K562 (cell line): Measurements from ENCODE around the gene CYP26A1. TPM values are rescaled to one million over a fixed set of nuclear protein-coding genes. Genes with fewer than 3 reads are reported as not detected.
A peak's percentile ranks its signal among the peaks of the same experiment; 100 is the strongest.

Source experiments
- CEBPG ChIP-seq, 3 experiments: fragments of 200-800 bp in 1 of 3; sonication (Bioruptor generic) in 1 of 3; sonication (generic) in 1 of 3; formaldehyde crosslinking in 1 of 3; IDR thresholded peaks in 2 of 3; conservative IDR thresholded peaks in 1 of 3; 2 replicates each; pipeline versions ENCODE4 v1.6.1 to v1.8.0; 2016 to 2022; ENCODE audit warnings: missing compliant biosample characterization in 2 of 3, missing genetic modification characterization in 2 of 3, mild to moderate bottlenecking in 1 of 3, missing genetic modification reagents in 1 of 3
- FOXA1 ChIP-seq: fragments of 450-650 bp; IDR thresholded peaks from 2 replicates; pipeline ENCODE4 v1.6.1; 2016; ENCODE audit warnings: mild to moderate bottlenecking, borderline replicate concordance
- HES1 ChIP-seq: fragments of 450-650 bp; IDR thresholded peaks from 2 replicates; pipeline ENCODE4 v1.6.1; 2016; ENCODE audit warnings: low read depth, mild to moderate bottlenecking, moderate library complexity
- MAFG ChIP-seq: fragments of 450-650 bp; conservative IDR thresholded peaks from 2 replicates; pipeline ENCODE4 v1.6.1; 2016; ENCODE audit warnings: missing genetic modification characterization, missing compliant biosample characterization
- MYNN ChIP-seq, 2 experiments: sonication (generic); formaldehyde crosslinking in 1 of 2; IDR thresholded peaks; 2 replicates each; pipeline versions ENCODE4 v1.5.0 to v1.6.1; 2016 to 2020; ENCODE audit warnings: antibody characterized with exemption in 1 of 2, missing genetic modification reagents in 1 of 2
- NEUROD1 ChIP-seq: fragments of 150-350 bp; IDR thresholded peaks from 2 replicates; pipeline ENCODE4 v1.6.1; 2014; ENCODE audit warnings: borderline replicate concordance, low read length, low read depth; ENCODE audit not compliant: partially characterized antibody
- PHB2 ChIP-seq: fragments of 450-650 bp; IDR thresholded peaks from 2 replicates; pipeline ENCODE4 v1.6.1; 2017; ENCODE audit warnings: low read depth
- STAG1 ChIP-seq: sonication (generic); formaldehyde crosslinking; IDR thresholded peaks from 2 replicates; pipeline ENCODE4 v1.5.0; 2020; ENCODE audit warnings: missing genetic modification reagents, borderline replicate concordance
- THAP7 ChIP-seq: fragments of 250-450 bp; sonication (Bioruptor Pico); IDR thresholded peaks from 2 replicates; pipeline ENCODE4 v1.5.0; 2021
- ZBTB40 ChIP-seq, 2 experiments: fragments of 450-650 bp in 1 of 2; sonication (generic) in 1 of 2; formaldehyde crosslinking in 1 of 2; IDR thresholded peaks; 2 replicates each; pipeline versions ENCODE4 v1.7.1 to v1.9.0; 2016 to 2022; ENCODE audit warnings: inconsistent platforms in 1 of 2, mild to moderate bottlenecking in 1 of 2, missing genetic modification reagents in 1 of 2
- ZNF639 ChIP-seq, 2 experiments: fragments of 200-800 bp in 1 of 2; sonication (Bioruptor generic) in 1 of 2; sonication (generic) in 1 of 2; formaldehyde crosslinking in 1 of 2; IDR thresholded peaks in 1 of 2; conservative IDR thresholded peaks in 1 of 2; 2 replicates each; pipeline versions ENCODE4 v1.5.0 to v1.6.1; 2016 to 2020; ENCODE audit warnings: missing compliant biosample characterization in 1 of 2, missing genetic modification characterization in 1 of 2, missing genetic modification reagents in 1 of 2
- ZNF766 ChIP-seq: fragments of 200-800 bp; sonication (Bioruptor generic); conservative IDR thresholded peaks from 2 replicates; pipeline ENCODE4 v1.6.1; 2016; ENCODE audit warnings: missing genetic modification characterization, missing compliant biosample characterization
- polyA plus RNA-seq, 8 experiments: library from polyadenylated mRNA; depleted of rRNA in 4 of 8; stranded (reverse) in 5 of 8; unstranded in 3 of 8; fragments of >200 nt; fragmentation: Nextera tagmentation in 2 of 8; fragmentation: Illumina TruSeq in 1 of 8; extraction: Ambion mirVana in 2 of 8; extraction: Trizol in 1 of 8; gene quantifications; 2 replicates each; pipeline versions ENCODE4 v1.2.1 to v1.2.3, GENCODE V29; 2011 to 2014; ENCODE audit warnings: inconsistent platforms in 1 of 8, missing spikeins in 1 of 8
- total RNA-seq, 7 experiments: library from RNA; depleted of rRNA in 6 of 7; stranded (reverse); fragments of >200 nt in 6 of 7; fragmentation: Illumina TruSeq in 2 of 7; extraction: Trizol in 2 of 7; gene quantifications; 2 replicates each; pipeline versions ENCODE4 v1.2.1 to v1.2.3, GENCODE V29; 2011 to 2021; ENCODE audit warnings: low replicate concordance in 1 of 7

The CYP26A1 gene
- total and polyA plus RNA-seq, 9 of the 15 experiments (the other 6 are each of a cell fraction or from before 2014, with no cell fraction given): 0.11 to 5.1 (median 1.6) TPM

- peak; percentile 73 for TF ChIP-seq ZBTB40 (IDR thresholded peaks at IDR 0.05)
- no peak for TF ChIP-seq ZBTB40 (CRISPR knock-in tag; IDR thresholded peaks at IDR 0.05)
- 0 out of 2 replicates have a peak, but pooled peaks have one; percentile 32 for TF ChIP-seq MYNN (IDR thresholded peaks at IDR 0.05)
- TF ChIP-seq MYNN (CRISPR knock-in tag; IDR thresholded peaks at IDR 0.05): no peak
- TF ChIP-seq ZNF639 (CRISPR knock-in tag; conservative IDR thresholded peaks at IDR 0.05 in 1 of 2, IDR thresholded peaks at IDR 0.05 in 1 of 2): peak in 1 of 2 experiments; percentile 77; a peak in 2 of 4 replicates
- TF ChIP-seq THAP7 (CRISPR knock-in tag): no peak
- peak; percentile 29 for TF ChIP-seq NEUROD1
- no peak for TF ChIP-seq STAG1 (CRISPR knock-in tag)
- TF ChIP-seq PHB2: peak; percentile 54; the same call in 1 of the 2 replicates
- TF ChIP-seq MAFG (tag): peak; percentile 67
- TF ChIP-seq CEBPG (CRISPR knock-in tag; IDR thresholded peaks at IDR 0.05): no peak
- no peak for TF ChIP-seq CEBPG (tag; conservative IDR thresholded peaks at IDR 0.05 in 1 of 2, IDR thresholded peaks at IDR 0.05 in 1 of 2)
- TF ChIP-seq HES1: peak; percentile 83
- no peak for TF ChIP-seq FOXA1
- peak; percentile 77 for TF ChIP-seq ZNF766 (CRISPR knock-in tag)
Measured at GRCh38 chr10:93077860-93078337, 4.2 kb downstream of the CYP26A1 start (continued).
